ENCODE data around the gene RNF32. TPM values are rescaled to one million over a fixed set of nuclear protein-coding genes. Genes with fewer than 3 reads are reported as not detected.

Gene RNF32
- total RNA-seq, result 2.8 TPM

GRCh38 chr7:156640257-156640948 lies at the start of gene RNF32:
RNF32 (plus strand) TSS chr7:156640774; CDS start chr7:156643878, 3,104 bp downstream.

